Neural cell (in vitro differentiated cells): ENCODE data around the gene SCN7A. TPM values are rescaled to one million over a fixed set of nuclear protein-coding genes. Genes with fewer than 3 reads are reported as not detected.

Experiments
- H2AFZ ChIP-seq: fragments of 200-600, 300-800 bp; sonication (generic), shearing (Covaris generic); 2 replicates; pipeline ENCODE4 v1.6.0; 2014; ENCODE audit warnings: low read depth, mild to moderate bottlenecking, antibody characterized with exemption, low read length, moderate library complexity
- H3F3A ChIP-seq: fragments of 200-600 bp; shearing (Covaris generic); 2 replicates; pipeline ENCODE4 v1.6.1; 2016; ENCODE audit warnings: mild to moderate bottlenecking, moderate library complexity, mixed read lengths, antibody characterized with exemption, low read length; ENCODE audit not compliant: insufficient read depth, poor library complexity, severe bottlenecking
- H3K27ac ChIP-seq: fragments of 200-600, 300-800 bp; sonication (generic), shearing (Covaris generic); 2 replicates; pipeline ENCODE4 v1.5.1; 2014; ENCODE audit warnings: mild to moderate bottlenecking, low read length, moderate library complexity
- H3K27me3 ChIP-seq: fragments of 300-800, 200-600 bp; sonication (generic), shearing (Covaris generic); 2 replicates; pipeline ENCODE4 v1.6.0; 2014; ENCODE audit warnings: mild to moderate bottlenecking, low read depth, low read length, moderate library complexity; ENCODE audit not compliant: insufficient read depth
- H3K36me3 ChIP-seq: fragments of 300-800, 200-600 bp; sonication (generic), shearing (Covaris generic); 2 replicates; pipeline ENCODE4 v1.5.1; 2014; ENCODE audit warnings: mild to moderate bottlenecking, antibody characterized with exemption, low read length, moderate library complexity; ENCODE audit not compliant: insufficient read depth
- H3K4me2 ChIP-seq: fragments of 300-800, 200-600 bp; sonication (generic), shearing (Covaris generic); 2 replicates; pipeline ENCODE4 v1.6.0; 2014; ENCODE audit warnings: mild to moderate bottlenecking, low read length
- H3K4me3 ChIP-seq: fragments of 300-800, 200-600 bp; sonication (generic), shearing (Covaris generic); 2 replicates; pipeline ENCODE4 v1.5.1; 2014; ENCODE audit warnings: mild to moderate bottlenecking, low read length, moderate library complexity
- H3K79me2 ChIP-seq: fragments of 200-600 bp; shearing (Covaris generic); replicated peaks from 2 replicates; pipeline ENCODE4 v1.6.0; 2014; ENCODE audit warnings: mild to moderate bottlenecking, low read length, moderate library complexity; ENCODE audit not compliant: insufficient read depth
- H3K9ac ChIP-seq: fragments of 300-800, 200-600 bp; sonication (generic), shearing (Covaris generic); 2 replicates; pipeline ENCODE4 v1.6.1; 2016; ENCODE audit warnings: mild to moderate bottlenecking, low read length, mixed read lengths
- H3K9me2 ChIP-seq: fragments of 200-600 bp; shearing (Covaris generic); 2 replicates; pipeline ENCODE4 v1.6.1; 2016; ENCODE audit warnings: mild to moderate bottlenecking, low read length, mixed read lengths; ENCODE audit not compliant: insufficient read depth
- H3K9me3 ChIP-seq: fragments of 200-600, 300-800 bp; sonication (generic), shearing (Covaris generic); 2 replicates; pipeline ENCODE4 v1.6.1; 2016; ENCODE audit warnings: mild to moderate bottlenecking, mixed run types, low read length, moderate library complexity, mixed read lengths
- H4K20me1 ChIP-seq: fragments of 200-600 bp; shearing (Covaris generic); 2 replicates; pipeline ENCODE4 v1.6.1; 2016; ENCODE audit warnings: mild to moderate bottlenecking, mixed run types; ENCODE audit not compliant: insufficient read depth
- EP300 ChIP-seq: fragments of 450-650 bp; conservative IDR thresholded peaks from 2 replicates; pipeline ENCODE4 v1.6.1; 2014; ENCODE audit warnings: antibody characterized with exemption, mild to moderate bottlenecking, moderate library complexity; ENCODE audit not compliant: poor library complexity, severe bottlenecking
- EZH2 ChIP-seq: fragments of 200-600, 300-800 bp; shearing (Covaris generic), sonication (generic); IDR thresholded peaks from 2 replicates; pipeline ENCODE4 v1.6.1; 2014; ENCODE audit warnings: antibody characterized with exemption, low read length, borderline replicate concordance, mild to moderate bottlenecking; ENCODE audit not compliant: insufficient read depth, poor library complexity, severe bottlenecking
- MXI1 ChIP-seq: fragments of 450-650 bp; conservative IDR thresholded peaks from 2 replicates; pipeline ENCODE4 v1.6.1; 2014; ENCODE audit warnings: antibody characterized with exemption, mild to moderate bottlenecking; ENCODE audit not compliant: poor library complexity, severe bottlenecking
- POLR2AphosphoS5 ChIP-seq: IDR thresholded peaks from 2 replicates; pipeline ENCODE4 v1.6.1; 2012
- RAD21 ChIP-seq: fragments of 450-650 bp; conservative IDR thresholded peaks from 2 replicates; pipeline ENCODE4 v1.6.1; 2014; ENCODE audit warnings: antibody characterized with exemption, mild to moderate bottlenecking, moderate library complexity
- REST ChIP-seq: IDR thresholded peaks from 2 replicates; pipeline ENCODE4 v1.6.1; 2012; ENCODE audit warnings: borderline replicate concordance
- SMC3 ChIP-seq: fragments of 450-650 bp; conservative IDR thresholded peaks from 2 replicates; pipeline ENCODE4 v1.6.1; 2014; ENCODE audit warnings: antibody characterized with exemption, mild to moderate bottlenecking, moderate library complexity; ENCODE audit not compliant: poor library complexity
- TAF1 ChIP-seq: IDR thresholded peaks from 2 replicates; pipeline ENCODE4 v1.6.1; 2012; ENCODE audit warnings: low read depth
- polyA plus RNA-seq: library from polyadenylated mRNA; depleted of rRNA; stranded (reverse); fragments of >200 nt; gene quantifications from 2 replicates; pipeline ENCODE4 v1.2.3, GENCODE V29; 2014
- TF ChIP-seq, protein P1 (sequence below): fragments of 450-650 bp; IDR thresholded peaks from 2 replicates; pipeline ENCODE4 v1.5.1; 2014; ENCODE audit warnings: antibody characterized with exemption, mild to moderate bottlenecking, moderate library complexity; ENCODE audit not compliant: poor library complexity, severe bottlenecking

The SCN7A gene
- polyA plus RNA-seq, 1 donor from 2014 or later, result 0.09 TPM

DNA sequence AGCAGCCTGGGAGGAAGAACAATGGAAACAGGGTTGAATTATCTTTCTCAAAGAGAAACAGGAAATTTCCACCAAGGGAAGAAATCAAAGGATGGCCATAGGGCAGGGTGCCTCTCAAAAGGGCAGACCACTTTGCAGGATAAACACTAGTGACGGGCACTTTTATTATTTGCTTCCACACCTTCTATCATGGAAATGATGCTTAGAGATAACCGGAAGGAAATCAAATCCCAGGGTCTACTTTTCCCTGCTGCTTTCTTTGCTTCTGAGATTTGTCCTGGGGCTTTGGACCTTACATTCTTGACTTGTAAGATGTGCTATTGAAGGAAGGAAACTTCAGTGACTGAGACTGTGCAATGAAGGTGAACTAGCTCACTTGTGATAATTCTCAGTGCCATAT lies 117.2 kb downstream of the SCN7A start:
- Histone ChIP-seq H3F3A (peaks cover 3% of the 10 kb centered on the region), H3K36me3 (no peaks in the 10 kb centered on the region), H4K20me1 (no peaks in the 10 kb centered on the region), H3K9me3 (no peaks in the 10 kb centered on the region), H3K4me2 (peak overlapping the region; percentile 93), H3K79me2 (no peaks in the 10 kb centered on the region), H3K27ac (peak overlapping the region; percentile 48), H3K9ac (peak overlapping the region; percentile 59), H3K4me3 (peak overlapping the region; percentile 82), H3K9me2 (no peaks in the 10 kb centered on the region), H2AFZ (no peak overlapping the region), H3K27me3 (peaks cover 8% of the 10 kb centered on the region)
- TF ChIP-seq RAD21 (no peak), EP300 (no peak), MXI1 (no peak), TAF1 (no peak)

DNA sequence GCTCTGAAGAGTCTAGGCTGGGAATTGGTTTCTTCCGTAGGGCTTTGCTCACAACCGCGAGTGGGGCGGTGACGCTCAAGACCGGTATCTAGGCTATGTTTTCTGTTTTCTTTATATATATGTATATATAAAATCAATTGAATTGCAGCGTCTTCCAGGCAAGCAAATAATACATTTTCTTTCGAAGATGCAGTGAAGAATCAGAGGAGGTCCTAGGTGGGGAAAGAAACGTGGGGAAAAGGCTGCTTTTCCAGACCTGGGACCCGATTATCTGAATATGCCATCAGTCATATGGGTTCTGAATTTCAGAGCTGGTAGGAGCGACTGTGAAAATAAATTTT lies 117.6 kb downstream of the SCN7A start:
- Histone ChIP-seq H3K9me2 (no peaks in the 10 kb centered on the region), H3K36me3 (no peaks in the 10 kb centered on the region), H3K27ac (peak overlapping the region; percentile 48), H3K4me3 (peak overlapping the region; percentile 82), H3F3A (peaks cover 3% of the 10 kb centered on the region), H3K9me3 (no peaks in the 10 kb centered on the region), H3K9ac (peak overlapping the region; percentile 59), H3K4me2 (peak overlapping the region; percentile 93), H3K27me3 (peaks cover 8% of the 10 kb centered on the region), H4K20me1 (no peaks in the 10 kb centered on the region), H3K79me2 (no peaks in the 10 kb centered on the region), H2AFZ (no peak overlapping the region)
- TF ChIP-seq POLR2AphosphoS5 (no peak), TAF1 (no peak), RAD21 (no peak), MXI1 (no peak), EP300 (no peak), SMC3 (no peak), EZH2 (no peak), REST (no peak)
- TF ChIP-seq, protein P1, sequence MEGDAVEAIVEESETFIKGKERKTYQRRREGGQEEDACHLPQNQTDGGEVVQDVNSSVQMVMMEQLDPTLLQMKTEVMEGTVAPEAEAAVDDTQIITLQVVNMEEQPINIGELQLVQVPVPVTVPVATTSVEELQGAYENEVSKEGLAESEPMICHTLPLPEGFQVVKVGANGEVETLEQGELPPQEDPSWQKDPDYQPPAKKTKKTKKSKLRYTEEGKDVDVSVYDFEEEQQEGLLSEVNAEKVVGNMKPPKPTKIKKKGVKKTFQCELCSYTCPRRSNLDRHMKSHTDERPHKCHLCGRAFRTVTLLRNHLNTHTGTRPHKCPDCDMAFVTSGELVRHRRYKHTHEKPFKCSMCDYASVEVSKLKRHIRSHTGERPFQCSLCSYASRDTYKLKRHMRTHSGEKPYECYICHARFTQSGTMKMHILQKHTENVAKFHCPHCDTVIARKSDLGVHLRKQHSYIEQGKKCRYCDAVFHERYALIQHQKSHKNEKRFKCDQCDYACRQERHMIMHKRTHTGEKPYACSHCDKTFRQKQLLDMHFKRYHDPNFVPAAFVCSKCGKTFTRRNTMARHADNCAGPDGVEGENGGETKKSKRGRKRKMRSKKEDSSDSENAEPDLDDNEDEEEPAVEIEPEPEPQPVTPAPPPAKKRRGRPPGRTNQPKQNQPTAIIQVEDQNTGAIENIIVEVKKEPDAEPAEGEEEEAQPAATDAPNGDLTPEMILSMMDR, result no peak
